Esophagus muscularis mucosa (tissue), 4 donors: ENCODE data around the gene MALL. TPM values are rescaled to one million over a fixed set of nuclear protein-coding genes. Genes with fewer than 3 reads are reported as not detected.

Experiments
- DNase-seq: peaks from one replicate; pipeline ENCODE4 v3.0.0-alpha.2; 2017; ENCODE audit errors: extremely low spot score
- H3K27ac ChIP-seq, 4 donors: fragments of 200-600 bp; sonication (generic); replicated peaks in 1 of 4; 1 replicate in 3 of 4; 2 replicates in 1 of 4; pipeline ENCODE4 v1.5.1; 2016 to 2019; ENCODE audit warnings: mild to moderate bottlenecking in 1 of 4
- H3K27me3 ChIP-seq, 4 donors: fragments of 200-600 bp; sonication (generic); one replicate each; pipeline versions ENCODE4 v1.5.1 to v1.6.0; 2016 to 2019
- H3K36me3 ChIP-seq, 4 donors: fragments of 200-600 bp; sonication (generic); one replicate each; pipeline ENCODE4 v1.5.1; 2016 to 2019
- H3K4me1 ChIP-seq, 4 donors: fragments of 200-600 bp; sonication (generic); one replicate each; pipeline ENCODE4 v1.5.1; 2016 to 2019
- H3K4me3 ChIP-seq, 4 donors: fragments of 200-600 bp; sonication (generic); 1 replicate in 2 of 4; 2 replicates in 2 of 4; pipeline ENCODE4 v1.5.1; 2016 to 2019; ENCODE audit warnings: mild to moderate bottlenecking in 4 of 4, moderate library complexity in 1 of 4
- H3K9me3 ChIP-seq, 4 donors: fragments of 200-600 bp; sonication (generic); 1 replicate in 3 of 4; 2 replicates in 1 of 4; pipeline ENCODE4 v1.5.1; 2016 to 2019
- CTCF ChIP-seq, 3 experiments: fragments of 200-600 bp in 2 of 3; fragments of 450-650 bp in 1 of 3; sonication (generic) in 2 of 3; IDR thresholded peaks; one replicate each; pipeline ENCODE4 v1.5.1; 2017 to 2019; ENCODE audit warnings: antibody characterized with exemption in 3 of 3, mild to moderate bottlenecking in 2 of 3, moderate library complexity in 1 of 3
- EP300 ChIP-seq: sonication (generic); formaldehyde crosslinking; IDR thresholded peaks from one replicate; pipeline ENCODE4 v1.6.1; 2017; ENCODE audit warnings: antibody characterized with exemption
- POLR2A ChIP-seq: fragments of 450-650 bp; IDR thresholded peaks from one replicate; pipeline ENCODE4 v1.6.1; 2017; ENCODE audit warnings: antibody characterized with exemption, moderate library complexity, mild to moderate bottlenecking, low read depth
- POLR2AphosphoS5 ChIP-seq, 2 donors: sonication (generic); formaldehyde crosslinking; IDR thresholded peaks; one replicate each; pipeline ENCODE4 v1.6.1; 2017; ENCODE audit warnings: antibody characterized with exemption in 2 of 2
- WGBS: methylation state at CpG from one replicate; pipeline ENCODE4 v1.1.5; 2018; 5-methylcytosine and 5-hydroxymethylcytosine counted together
- intact Hi-C: fragments of 100-400 bp; cut with DNase I; formaldehyde crosslinking; loops from one replicate; pipeline ENCODE4 v1.15.1; 2023
- total RNA-seq, 4 donors: library from RNA; depleted of rRNA; stranded (reverse); fragments of >200 nt; gene quantifications; one replicate each; pipeline versions ENCODE4 v1.1.0 to v1.2.1, GENCODE V29; 2016

The MALL gene
- total RNA-seq, 4 donors from 2014 or later, result 5.0 to 20.4 (median 18.1) TPM

- Histone ChIP-seq H3K36me3 (peaks cover 0 to 35% (median 7%) of the 10 kb centered on the region in 4 donors), H3K4me3 (no peak overlapping the region), H3K27ac (no peak overlapping the region), H3K4me1 (no peaks in the 10 kb centered on the region), H3K9me3 (no peaks in the 10 kb centered on the region), H3K27me3 (no peaks in the 10 kb centered on the region)
- intact Hi-C loops, result no loop called here
- TF ChIP-seq EP300, result no peak
- TF ChIP-seq POLR2A, result no peak
- TF ChIP-seq CTCF (IDR thresholded peaks at IDR 0.05), result no peak
- TF ChIP-seq POLR2AphosphoS5 (IDR thresholded peaks at IDR 0.05), result no peak
- 78% methylated on average over 4 of the region's 4 CpGs for WGBS
- no peak for DNase-seq
These were observed 10.6 kb upstream of the MALL start for GRCh38 chr2:110126086-110126773.

DNA sequence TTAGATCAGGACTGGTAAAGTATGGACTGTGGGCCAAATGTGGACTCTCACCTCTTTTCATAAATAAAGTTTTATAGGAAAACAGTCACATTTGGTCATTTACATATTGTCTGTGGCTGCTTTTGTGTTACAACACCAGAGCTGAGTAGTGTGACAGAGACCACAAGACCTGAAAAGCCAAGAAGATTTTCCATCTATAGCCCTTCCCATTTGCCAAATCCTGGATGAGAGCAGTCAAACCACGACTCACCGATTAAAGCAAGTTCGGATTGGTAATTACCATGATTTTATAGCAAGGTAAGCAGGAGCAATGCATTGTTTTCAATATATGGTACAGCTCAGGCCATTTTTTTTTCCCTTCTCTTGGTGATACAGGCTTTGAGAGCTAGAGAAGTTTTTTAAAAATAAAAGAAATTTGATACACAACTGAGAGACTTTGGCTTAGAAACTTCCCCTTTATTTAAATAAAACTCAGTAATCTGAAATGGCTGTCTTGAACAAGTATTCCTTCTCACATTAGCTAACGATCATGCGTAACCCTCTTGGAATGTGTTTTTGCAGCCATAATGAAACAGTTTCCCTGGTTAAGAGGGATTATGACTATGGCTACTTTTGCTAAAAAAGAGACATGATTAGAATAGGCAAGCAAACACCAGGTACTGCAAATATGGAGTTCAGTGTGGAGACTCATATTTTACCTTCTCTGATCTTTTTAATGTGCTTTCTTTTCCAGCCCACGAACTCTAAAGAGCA is 9.5 kb upstream of the MALL start:
- intact Hi-C loops, result no loop called here
- Histone ChIP-seq H3K36me3 (peaks cover 0 to 35% (median 7%) of the 10 kb centered on the region in 4 donors), H3K9me3 (no peaks in the 10 kb centered on the region), H3K27ac (no peak overlapping the region), H3K27me3 (peaks cover 0 to 8% (median 0%) of the 10 kb centered on the region in 4 donors), H3K4me1 (no peaks in the 10 kb centered on the region), H3K4me3 (no peak overlapping the region)
- DNase-seq, result no peak
- no peak for TF ChIP-seq POLR2A
- no peak for TF ChIP-seq POLR2AphosphoS5 (IDR thresholded peaks at IDR 0.05)
- no peak for TF ChIP-seq CTCF (IDR thresholded peaks at IDR 0.05)
- TF ChIP-seq EP300, result no peak
- 89% methylated on average over 6 of the region's 6 CpGs for WGBS

- peaks cover 0 to 14% (median 0%) of the 10 kb centered on the region in 4 donors for H3K27me3 ChIP-seq
- intact Hi-C loops, result no loop called here
- H3K27ac ChIP-seq, result no peak overlapping the region
These were observed 8.6 kb upstream of the MALL start for GRCh38 chr2:110124038-110124825.

GRCh38 chr2:110121592-110121991 is 6.0 kb upstream of the MALL start:
- WGBS, result 97% methylated on average over 3 of the region's 3 CpGs
- H3K36me3 ChIP-seq, result peaks cover 0 to 9% (median 4%) of the 10 kb centered on the region in 4 donors
- H3K4me1 ChIP-seq, result peaks cover 3 to 10% (median 5%) of the 10 kb centered on the region in 4 donors
- no peak for DNase-seq
- H3K9me3 ChIP-seq, result no peaks in the 10 kb centered on the region
- TF ChIP-seq POLR2A (no peak), EP300 (no peak), CTCF (IDR thresholded peaks at IDR 0.05) (no peak), POLR2AphosphoS5 (IDR thresholded peaks at IDR 0.05) (no peak)
- peaks cover 0 to 38% (median 2%) of the 10 kb centered on the region in 4 donors for H3K27me3 ChIP-seq
- intact Hi-C loops, result no loop called here
- no peak overlapping the region for H3K27ac ChIP-seq
- H3K4me3 ChIP-seq, result no peak overlapping the region

More at GRCh38 chr2:110124038-110124825, 8.6 kb upstream of the MALL start:
- Histone ChIP-seq H3K4me3 (no peak overlapping the region), H3K4me1 (no peaks in the 10 kb centered on the region), H3K9me3 (no peaks in the 10 kb centered on the region), H3K36me3 (peaks cover 0 to 32% (median 7%) of the 10 kb centered on the region in 4 donors)
- WGBS, result 87% methylated on average over 4 of the region's 4 CpGs
- no peak for DNase-seq
- TF ChIP-seq CTCF (IDR thresholded peaks at IDR 0.05) (no peak), POLR2A (no peak), EP300 (no peak), POLR2AphosphoS5 (IDR thresholded peaks at IDR 0.05) (no peak)
